Upper lobe of right lung (tissue), 1 donor: Measurements from ENCODE around the gene NPAS3. TPM values are rescaled to one million over a fixed set of nuclear protein-coding genes. Genes with fewer than 3 reads are reported as not detected.

ENCODE experiments used
- ATAC-seq: fragments of 200-7000 bp; cut with Tn5 transposase; one replicate; pipeline ENCODE4 v1.9.1; 2020; ENCODE audit warnings: mild to moderate bottlenecking, moderate library complexity
- DNase-seq: peaks from one replicate; pipeline ENCODE4 v3.0.0-alpha.2; 2020
- H3K27ac ChIP-seq: fragments of 200-600 bp; one replicate; pipeline ENCODE4 v1.8.0; 2022
- H3K27me3 ChIP-seq: fragments of 200-600 bp; one replicate; pipeline ENCODE4 v1.8.0; 2022; ENCODE audit warnings: mild to moderate bottlenecking
- H3K36me3 ChIP-seq: fragments of 200-600 bp; one replicate; pipeline ENCODE4 v1.8.0; 2022
- H3K4me1 ChIP-seq: fragments of 200-600 bp; one replicate; pipeline ENCODE4 v1.8.0; 2022
- H3K4me3 ChIP-seq: fragments of 200-600 bp; one replicate; pipeline ENCODE4 v1.8.0; 2022; ENCODE audit warnings: mild to moderate bottlenecking
- H3K9me3 ChIP-seq: fragments of 200-600 bp; one replicate; pipeline ENCODE4 v1.8.0; 2022
- CTCF ChIP-seq: fragments of 200-600 bp; IDR thresholded peaks from one replicate; pipeline ENCODE4 v1.8.0; 2022; ENCODE audit warnings: antibody characterized with exemption
- intact Hi-C: fragments of 100-400 bp; cut with DNase I; formaldehyde crosslinking; loops from one replicate; pipeline ENCODE4 v1.11.0; 2022
- total RNA-seq: library from RNA; stranded (reverse); fragmentation: NEBNext Ultra II Directional; extraction: Animal tissue kit (Norgen Biotek cat#: 25700); gene quantifications from one replicate; pipeline ENCODE4 v1.2.1, GENCODE V29; 2021
- donor health status: DM: no; HTN: yes; CAD: no; lungs with severe emphysema.

NPAS3 gene
- total RNA-seq, 1 donor from 2014 or later, result 1.2 TPM

- Histone ChIP-seq H3K4me1 (no peaks in the 10 kb centered on the region), H3K36me3 (no peaks in the 10 kb centered on the region), H3K27me3 (no peaks in the 10 kb centered on the region), H3K27ac (no peak overlapping the region), H3K4me3 (no peak overlapping the region), H3K9me3 (no peaks in the 10 kb centered on the region)
- intact Hi-C loops, result no loop called here
- ATAC-seq (no peak), DNase-seq (no peak)
- no peak for TF ChIP-seq CTCF
These were observed 515.4 kb downstream of the NPAS3 start for GRCh38 chr14:33454022-33454595.

GRCh38 chr14:33454707-33455106, 516.0 kb downstream of the NPAS3 start:
- H3K9me3 ChIP-seq, result no peaks in the 10 kb centered on the region
- no peak for DNase-seq
- intact Hi-C loops, result no loop called here

GRCh38 chr14:33455654-33456345, 517.1 kb downstream of the NPAS3 start:
- Histone ChIP-seq H3K9me3 (no peaks in the 10 kb centered on the region), H3K4me1 (no peaks in the 10 kb centered on the region), H3K27ac (no peak overlapping the region), H3K27me3 (no peaks in the 10 kb centered on the region), H3K4me3 (no peak overlapping the region), H3K36me3 (no peaks in the 10 kb centered on the region)
- no peak for TF ChIP-seq CTCF
- DNase-seq, result no peak
- ATAC-seq, result no peak
- intact Hi-C loops, result no loop called here

More at GRCh38 chr14:33454707-33455106, 516.0 kb downstream of the NPAS3 start:
- Histone ChIP-seq H3K27me3 (no peaks in the 10 kb centered on the region), H3K27ac (no peak overlapping the region), H3K4me1 (no peaks in the 10 kb centered on the region), H3K36me3 (no peaks in the 10 kb centered on the region), H3K4me3 (no peak overlapping the region)
- ATAC-seq, result no peak
- TF ChIP-seq CTCF, result no peak

- H3K4me1 ChIP-seq, result no peaks in the 10 kb centered on the region
- H3K27ac ChIP-seq, result no peak overlapping the region
- no peak for TF ChIP-seq CTCF
- intact Hi-C loops, result no loop called here
- no peak overlapping the region for H3K4me3 ChIP-seq
- no peak for DNase-seq
- H3K9me3 ChIP-seq, result no peaks in the 10 kb centered on the region
- no peak for ATAC-seq
- no peaks in the 10 kb centered on the region for H3K36me3 ChIP-seq
- no peaks in the 10 kb centered on the region for H3K27me3 ChIP-seq
These were observed 518.3 kb downstream of the NPAS3 start for GRCh38 chr14:33457021-33457420.

GRCh38 chr14:33457617-33458016, 518.9 kb downstream of the NPAS3 start:
- Histone ChIP-seq H3K4me1 (no peaks in the 10 kb centered on the region), H3K36me3 (no peaks in the 10 kb centered on the region), H3K27me3 (no peaks in the 10 kb centered on the region), H3K4me3 (no peak overlapping the region), H3K27ac (no peak overlapping the region), H3K9me3 (no peaks in the 10 kb centered on the region)
- intact Hi-C loops, result no loop called here
- ATAC-seq (no peak), DNase-seq (no peak)
- no peak for TF ChIP-seq CTCF
